Tibial nerve (tissue), 3 donors: Measurements from ENCODE around the gene SIGLECL1.

ENCODE experiments used
- CTCF ChIP-seq, 5 experiments: fragments of 200-600 bp in 3 of 5; fragments of 450-650 bp in 2 of 5; sonication (generic) in 3 of 5; IDR thresholded peaks; one replicate each; pipeline ENCODE4 v1.5.1; 2016 to 2019; ENCODE audit warnings: antibody characterized with exemption in 5 of 5, mild to moderate bottlenecking in 3 of 5, moderate library complexity in 2 of 5
- POLR2A ChIP-seq, 2 donors: fragments of 450-650 bp; IDR thresholded peaks; one replicate each; pipeline ENCODE4 v1.6.1; 2017; ENCODE audit warnings: antibody characterized with exemption in 2 of 2, mild to moderate bottlenecking in 2 of 2, moderate library complexity in 2 of 2

GRCh38 chr19:51251468-51251820, 564 bp downstream of the SIGLECL1 start:
- TF ChIP-seq POLR2A (IDR thresholded peaks at IDR 0.05) (no peak), CTCF (IDR thresholded peaks at IDR 0.05) (no peak)
